Urinary bladder (tissue), 4 donors: ENCODE results near the gene ATXN1. TPM values are rescaled to one million over a fixed set of nuclear protein-coding genes. Genes with fewer than 3 reads are reported as not detected.
"Not testable (repeated sequence)": the region's sequence is repeated elsewhere in the genome, so short reads cannot be mapped to it uniquely, and the experiment has no call there.

ENCODE experiments used
- DNase-seq: peaks from one replicate; pipeline ENCODE4 v3.0.0-alpha.2; 2015; ENCODE audit errors: extremely low spot score
- H3K27ac ChIP-seq: one replicate; pipeline ENCODE4 v1.5.1; 2013; ENCODE audit warnings: low read depth, mild to moderate bottlenecking, moderate library complexity
- H3K36me3 ChIP-seq: one replicate; pipeline ENCODE4 v1.6.1; 2013; ENCODE audit warnings: mild to moderate bottlenecking, moderate library complexity; ENCODE audit not compliant: insufficient read depth
- H3K4me1 ChIP-seq: one replicate; pipeline ENCODE4 v1.6.1; 2013; ENCODE audit warnings: mild to moderate bottlenecking, moderate library complexity; ENCODE audit not compliant: insufficient read depth
- H3K4me3 ChIP-seq: one replicate; pipeline ENCODE4 v1.5.1; 2013; ENCODE audit warnings: low read depth, low read length
- WGBS: extraction: QIAGEN DNeasy Blood & Tissue Kit; methylation state at CpG from one replicate; pipeline ENCODE4 v1.1.7; 2013; 5-methylcytosine and 5-hydroxymethylcytosine counted together
- polyA plus RNA-seq: library from polyadenylated mRNA; stranded (reverse); fragments of 200-250 nt; gene quantifications from one replicate; pipeline ENCODE4 v1.2.3, GENCODE V29; 2013
- total RNA-seq: library from RNA; depleted of rRNA; stranded (reverse); fragments of >200 nt; gene quantifications from one replicate; pipeline ENCODE4 v1.2.3, GENCODE V29; 2014
- donor health status: healthy with polysubstance abuse.
- donor health status: healthy.

ATXN1 gene
- total and polyA plus RNA-seq, 2 donors: 15.8 to 137 TPM

- H3K4me1 ChIP-seq: no peaks in the 10 kb centered on the region
- WGBS: 71% methylated on average over 6 of the region's 6 CpGs
- DNase-seq: no peak
- H3K27ac ChIP-seq: no peak overlapping the region
- no peak overlapping the region for H3K4me3 ChIP-seq
- H3K36me3 ChIP-seq: no peaks in the 10 kb centered on the region
Measured at GRCh38 chr6:16621002-16621401, 140.3 kb downstream of the ATXN1 start.

GRCh38 chr6:16619777-16620176, 141.5 kb downstream of the ATXN1 start:
- 82% methylated on average over 2 of the region's 2 CpGs for WGBS
- Histone ChIP-seq H3K36me3 (no peaks in the 10 kb centered on the region), H3K4me1 (no peaks in the 10 kb centered on the region), H3K27ac (no peak overlapping the region), H3K4me3 (no peak overlapping the region)
- DNase-seq: no peak

GRCh38 chr6:16618962-16619361, 142.3 kb downstream of the ATXN1 start:
- no peak overlapping the region for H3K27ac ChIP-seq
- 47% methylated on average over 2 of the region's 2 CpGs for WGBS
- no peaks in the 10 kb centered on the region for H3K36me3 ChIP-seq
- H3K4me1 ChIP-seq: no peaks in the 10 kb centered on the region
- DNase-seq: no peak
- no peak overlapping the region for H3K4me3 ChIP-seq

GRCh38 chr6:16615215-16615614, 146.0 kb downstream of the ATXN1 start:
- H3K27ac ChIP-seq, DNase-seq, H3K36me3 ChIP-seq, H3K4me3 ChIP-seq, H3K4me1 ChIP-seq: not testable (repeated sequence)
- WGBS: 96% methylated on average over 3 of the region's 6 CpGs

- not testable (repeated sequence) for H3K4me3 ChIP-seq, H3K27ac ChIP-seq, H3K36me3 ChIP-seq, DNase-seq, H3K4me1 ChIP-seq
- WGBS: 97% methylated on average over 2 of the region's 3 CpGs
Measured at GRCh38 chr6:16614143-16614542, 147.1 kb downstream of the ATXN1 start.

- 98% methylated on average over 2 of the region's 2 CpGs for WGBS
Measured at GRCh38 chr6:16613504-16613903, 147.8 kb downstream of the ATXN1 start.

GRCh38 chr6:16608444-16608843, 152.8 kb downstream of the ATXN1 start:
- Histone ChIP-seq H3K4me3 (no peak overlapping the region), H3K4me1 (no peaks in the 10 kb centered on the region), H3K36me3 (no peaks in the 10 kb centered on the region), H3K27ac (no peak overlapping the region)
- WGBS: 89% methylated on average over 4 of the region's 4 CpGs
- no peak for DNase-seq

More at GRCh38 chr6:16613504-16613903, 147.8 kb downstream of the ATXN1 start:
- DNase-seq, H3K36me3 ChIP-seq, H3K4me1 ChIP-seq, H3K4me3 ChIP-seq, H3K27ac ChIP-seq: not testable (repeated sequence)

- 92% methylated on average over 3 of the region's 3 CpGs for WGBS
- Histone ChIP-seq H3K4me3 (no peak overlapping the region), H3K36me3 (no peaks in the 10 kb centered on the region), H3K27ac (no peak overlapping the region), H3K4me1 (no peaks in the 10 kb centered on the region)
- DNase-seq: no peak
Measured at GRCh38 chr6:16602035-16602434, 159.2 kb downstream of the ATXN1 start.

- Histone ChIP-seq H3K4me3 (no peak overlapping the region), H3K4me1 (no peaks in the 10 kb centered on the region), H3K27ac (no peak overlapping the region), H3K36me3 (no peaks in the 10 kb centered on the region)
- 91% methylated on average over 4 of the region's 4 CpGs for WGBS
- no peak for DNase-seq
Measured at GRCh38 chr6:16600701-16601100, 160.6 kb downstream of the ATXN1 start.

- no peak for DNase-seq
- H3K36me3 ChIP-seq: no peaks in the 10 kb centered on the region
- H3K27ac ChIP-seq: no peak overlapping the region
- 83% methylated on average over 3 of the region's 3 CpGs for WGBS
- no peak overlapping the region for H3K4me3 ChIP-seq
- H3K4me1 ChIP-seq: no peaks in the 10 kb centered on the region
Measured at GRCh38 chr6:16600026-16600425, 161.2 kb downstream of the ATXN1 start.

GRCh38 chr6:16596616-16597331, 164.5 kb downstream of the ATXN1 start:
- Histone ChIP-seq H3K4me1 (no peaks in the 10 kb centered on the region), H3K27ac (no peak overlapping the region), H3K36me3 (peaks cover 2% of the 10 kb centered on the region), H3K4me3 (no peak overlapping the region)
- no peak for DNase-seq
- WGBS: 81% methylated on average over 10 of the region's 10 CpGs

- Histone ChIP-seq H3K36me3 (peaks cover 2% of the 10 kb centered on the region), H3K4me1 (no peaks in the 10 kb centered on the region), H3K27ac (no peak overlapping the region), H3K4me3 (no peak overlapping the region)
- WGBS: 84% methylated on average over 8 of the region's 8 CpGs
- no peak for DNase-seq
Measured at GRCh38 chr6:16595514-16596120, 165.6 kb downstream of the ATXN1 start.

GRCh38 chr6:16594849-16595248, 166.4 kb downstream of the ATXN1 start:
- Histone ChIP-seq H3K4me3 (no peak overlapping the region), H3K36me3 (peaks cover 2% of the 10 kb centered on the region), H3K27ac (no peak overlapping the region), H3K4me1 (no peaks in the 10 kb centered on the region)
- DNase-seq: no peak
- WGBS: 94% methylated on average over 5 of the region's 5 CpGs

GRCh38 chr6:16592223-16592911, 168.9 kb downstream of the ATXN1 start:
- H3K4me1 ChIP-seq: no peaks in the 10 kb centered on the region
- H3K27ac ChIP-seq: no peak overlapping the region
- WGBS: 93% methylated on average over 12 of the region's 12 CpGs
- H3K4me3 ChIP-seq: no peak overlapping the region
- peaks cover 4% of the 10 kb centered on the region for H3K36me3 ChIP-seq
- DNase-seq: no peak
